Measurements from ENCODE around the gene RAB3GAP2. TPM values are rescaled to one million over a fixed set of nuclear protein-coding genes. Genes with fewer than 3 reads are reported as not detected.
A peak's percentile ranks its signal among the peaks of the same experiment; 100 is the strongest.
"Not testable (repeated sequence)": the region's sequence is repeated elsewhere in the genome, so short reads cannot be mapped to it uniquely, and the experiment has no call there.

RAB3GAP2 gene
- total RNA-seq, 1 donor from 2014 or later: 35.5 TPM

GRCh38 chr1:220281159-220281574 is 8.9 kb upstream of the RAB3GAP2 start:
- DNase-seq: peak; percentile 33

- no peak for DNase-seq
These were observed 8.0 kb upstream of the RAB3GAP2 start for GRCh38 chr1:220280249-220280648.

GRCh38 chr1:220278991-220279390 is 6.7 kb upstream of the RAB3GAP2 start:
- DNase-seq: no peak

- no peak for DNase-seq
These were observed 3.2 kb upstream of the RAB3GAP2 start for GRCh38 chr1:220275430-220275829.

GRCh38 chr1:220274251-220274855 is 2.1 kb upstream of the RAB3GAP2 start:
- no peak for DNase-seq

- DNase-seq: no peak
These were observed 513 bp upstream of the RAB3GAP2 start for GRCh38 chr1:220272841-220273090.

GRCh38 chr1:220271706-220272046 is 577 bp downstream of the RAB3GAP2 start:
- no peak for DNase-seq

GRCh38 chr1:220269036-220269435 is 3.2 kb downstream of the RAB3GAP2 start:
- no peak for DNase-seq

- DNase-seq: no peak
These were observed 4.6 kb downstream of the RAB3GAP2 start for GRCh38 chr1:220267630-220268029.

- DNase-seq: not testable (repeated sequence)
These were observed 12.0 kb downstream of the RAB3GAP2 start for GRCh38 chr1:220260228-220260627.

- DNase-seq: not testable (repeated sequence)
These were observed 12.5 kb downstream of the RAB3GAP2 start for GRCh38 chr1:220259756-220260155.

GRCh38 chr1:220256194-220256593 is 16.1 kb downstream of the RAB3GAP2 start:
- not testable (repeated sequence) for DNase-seq

- no peak for DNase-seq
These were observed 17.0 kb downstream of the RAB3GAP2 start for GRCh38 chr1:220255204-220255603.

GRCh38 chr1:220253290-220253689 is 19.0 kb downstream of the RAB3GAP2 start:
- not testable (repeated sequence) for DNase-seq

- no peak for DNase-seq
These were observed 21.0 kb downstream of the RAB3GAP2 start for GRCh38 chr1:220251272-220251671.

GRCh38 chr1:220250681-220251080 is 21.6 kb downstream of the RAB3GAP2 start:
- no peak for DNase-seq

GRCh38 chr1:220249522-220249921 is 22.7 kb downstream of the RAB3GAP2 start:
- no peak for DNase-seq

- not testable (repeated sequence) for DNase-seq
These were observed 23.5 kb downstream of the RAB3GAP2 start for GRCh38 chr1:220248715-220249265.

- not testable (repeated sequence) for DNase-seq
These were observed 26.4 kb downstream of the RAB3GAP2 start for GRCh38 chr1:220245900-220246299.

GRCh38 chr1:220243947-220244346 is 28.3 kb downstream of the RAB3GAP2 start:
- DNase-seq: no peak

- DNase-seq: no peak
These were observed 31.1 kb downstream of the RAB3GAP2 start for GRCh38 chr1:220241072-220241663.

- no peak for DNase-seq
These were observed 32.3 kb downstream of the RAB3GAP2 start for GRCh38 chr1:220239966-220240365.

GRCh38 chr1:220239213-220239612 is 33.0 kb downstream of the RAB3GAP2 start:
- no peak for DNase-seq

- not testable (repeated sequence) for DNase-seq
These were observed 36.0 kb downstream of the RAB3GAP2 start for GRCh38 chr1:220236278-220236677.
